DND-41 (cell line): ENCODE data around the gene TARP.

Experiments used
- ATAC-seq: fragments of 200-7000 bp; cut with Tn5 transposase; 3 replicates; pipeline ENCODE4 v1.9.1; 2021; ENCODE audit warnings: low read depth; ENCODE audit not compliant: insufficient read depth
- DNase-seq: peaks from one replicate; pipeline ENCODE4 v3.0.0-alpha.2; 2020
- H2AFZ ChIP-seq: 2 replicates; pipeline ENCODE4 v1.6.0; 2012; ENCODE audit warnings: low read depth, low read length
- H3K27ac ChIP-seq: 2 replicates; pipeline ENCODE4 v1.5.1; 2012; ENCODE audit warnings: low read length, inconsistent platforms
- H3K27me3 ChIP-seq: fragments of 200-600 bp; sonication (generic); 2 replicates; pipeline ENCODE4 v1.6.0; 2012; ENCODE audit warnings: low read length, mild to moderate bottlenecking, inconsistent platforms; ENCODE audit not compliant: insufficient read depth, poor library complexity
- H3K36me3 ChIP-seq: 2 replicates; pipeline ENCODE4 v1.5.1; 2012; ENCODE audit warnings: low read length, inconsistent platforms; ENCODE audit not compliant: insufficient read depth
- H3K4me1 ChIP-seq: 2 replicates; pipeline ENCODE4 v1.5.1; 2012; ENCODE audit warnings: mild to moderate bottlenecking, low read length; ENCODE audit not compliant: insufficient read depth
- H3K4me2 ChIP-seq: 2 replicates; pipeline ENCODE4 v1.6.0; 2012; ENCODE audit warnings: mild to moderate bottlenecking, moderate library complexity, low read length, inconsistent platforms; ENCODE audit not compliant: insufficient read depth
- H3K4me3 ChIP-seq, 2 experiments: fragments of 200-600 bp in 1 of 2; shearing (Covaris generic) in 1 of 2; 2 replicates each; pipeline ENCODE4 v1.5.1; 2012 to 2016; ENCODE audit warnings: inconsistent platforms in 2 of 2, low read length in 2 of 2, mild to moderate bottlenecking in 2 of 2, low read depth in 1 of 2, moderate library complexity in 1 of 2
- H3K79me2 ChIP-seq: 2 replicates; pipeline ENCODE4 v1.6.0; 2012; ENCODE audit warnings: low read length, inconsistent platforms; ENCODE audit not compliant: insufficient read depth
- H3K9ac ChIP-seq: 2 replicates; pipeline ENCODE4 v1.6.0; 2012; ENCODE audit warnings: low read depth, mild to moderate bottlenecking, inconsistent platforms, low read length, moderate library complexity
- H3K9me3 ChIP-seq: 2 replicates; pipeline ENCODE4 v1.5.1; 2012; ENCODE audit warnings: low read length, moderate library complexity, mild to moderate bottlenecking, inconsistent platforms; ENCODE audit not compliant: insufficient read depth, severe bottlenecking
- H4K20me1 ChIP-seq: 2 replicates; pipeline ENCODE4 v1.6.0; 2012; ENCODE audit warnings: low read length; ENCODE audit not compliant: insufficient read depth
- EZH2 ChIP-seq: IDR thresholded peaks from 3 replicates; pipeline ENCODE4 v1.6.1; 2012; ENCODE audit warnings: borderline replicate concordance, low read depth, mild to moderate bottlenecking, moderate library complexity, low read length, inconsistent platforms; ENCODE audit not compliant: severe bottlenecking
- TF ChIP-seq, protein P1 (sequence below): IDR thresholded peaks from 2 replicates; pipeline ENCODE4 v1.5.1; 2012; ENCODE audit warnings: borderline replicate concordance, low read length, moderate library complexity, mild to moderate bottlenecking; ENCODE audit not compliant: poor library complexity, severe bottlenecking; ENCODE audit errors: extremely low read depth

Gene TARP

DNA sequence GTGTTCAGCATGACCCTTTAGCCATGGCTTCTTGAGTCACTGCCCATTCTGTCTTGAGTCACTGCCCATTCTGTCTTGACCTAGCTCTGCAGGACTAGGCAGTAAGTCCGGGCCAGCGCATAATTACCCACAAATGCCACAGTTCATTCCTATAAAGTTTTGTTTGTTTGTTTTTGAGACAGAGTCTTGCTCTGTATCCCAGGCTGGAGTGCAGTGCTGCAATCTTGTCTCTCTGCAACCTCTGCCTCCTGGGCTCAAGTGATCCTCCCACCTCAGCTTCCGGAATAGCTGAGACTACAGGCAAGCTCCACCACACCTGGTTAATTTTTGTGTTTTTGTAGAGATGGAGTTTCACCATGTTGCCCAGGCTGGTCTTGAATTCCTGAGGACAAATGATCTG, 32.7 kb upstream of the TARP start:
- no peaks in the 10 kb centered on the region for H3K27me3 ChIP-seq
- H2AFZ ChIP-seq: no peak overlapping the region
- no peaks in the 10 kb centered on the region for H3K79me2 ChIP-seq
- no peak for TF ChIP-seq EZH2
- TF ChIP-seq, protein P1, sequence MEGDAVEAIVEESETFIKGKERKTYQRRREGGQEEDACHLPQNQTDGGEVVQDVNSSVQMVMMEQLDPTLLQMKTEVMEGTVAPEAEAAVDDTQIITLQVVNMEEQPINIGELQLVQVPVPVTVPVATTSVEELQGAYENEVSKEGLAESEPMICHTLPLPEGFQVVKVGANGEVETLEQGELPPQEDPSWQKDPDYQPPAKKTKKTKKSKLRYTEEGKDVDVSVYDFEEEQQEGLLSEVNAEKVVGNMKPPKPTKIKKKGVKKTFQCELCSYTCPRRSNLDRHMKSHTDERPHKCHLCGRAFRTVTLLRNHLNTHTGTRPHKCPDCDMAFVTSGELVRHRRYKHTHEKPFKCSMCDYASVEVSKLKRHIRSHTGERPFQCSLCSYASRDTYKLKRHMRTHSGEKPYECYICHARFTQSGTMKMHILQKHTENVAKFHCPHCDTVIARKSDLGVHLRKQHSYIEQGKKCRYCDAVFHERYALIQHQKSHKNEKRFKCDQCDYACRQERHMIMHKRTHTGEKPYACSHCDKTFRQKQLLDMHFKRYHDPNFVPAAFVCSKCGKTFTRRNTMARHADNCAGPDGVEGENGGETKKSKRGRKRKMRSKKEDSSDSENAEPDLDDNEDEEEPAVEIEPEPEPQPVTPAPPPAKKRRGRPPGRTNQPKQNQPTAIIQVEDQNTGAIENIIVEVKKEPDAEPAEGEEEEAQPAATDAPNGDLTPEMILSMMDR: no peak
- H4K20me1 ChIP-seq: no peaks in the 10 kb centered on the region
- H3K4me2 ChIP-seq: no peak overlapping the region
- no peak for DNase-seq
- no peaks in the 10 kb centered on the region for H3K36me3 ChIP-seq
- H3K9ac ChIP-seq: no peak overlapping the region
- no peak for ATAC-seq
- no peak overlapping the region for H3K4me3 ChIP-seq
- H3K4me1 ChIP-seq: no peaks in the 10 kb centered on the region
- H3K9me3 ChIP-seq: no peaks in the 10 kb centered on the region
- no peak overlapping the region for H3K27ac ChIP-seq

GRCh38 chr7:38303866-38304265, 30.4 kb upstream of the TARP start:
- H4K20me1 ChIP-seq: no peaks in the 10 kb centered on the region
- TF ChIP-seq, protein P1: no peak
- no peak for TF ChIP-seq EZH2
- H3K9me3 ChIP-seq: no peaks in the 10 kb centered on the region
- DNase-seq (no peak), ATAC-seq (no peak)
- H3K4me3 ChIP-seq: no peak overlapping the region
- H3K27ac ChIP-seq: no peak overlapping the region
- H3K79me2 ChIP-seq: no peaks in the 10 kb centered on the region
- H3K27me3 ChIP-seq: no peaks in the 10 kb centered on the region
- no peak overlapping the region for H2AFZ ChIP-seq
- no peak overlapping the region for H3K9ac ChIP-seq
- no peak overlapping the region for H3K4me2 ChIP-seq
- no peaks in the 10 kb centered on the region for H3K36me3 ChIP-seq
- no peaks in the 10 kb centered on the region for H3K4me1 ChIP-seq

- ATAC-seq (no peak), DNase-seq (no peak)
- H3K4me2 ChIP-seq: no peak overlapping the region
- H3K9ac ChIP-seq: no peak overlapping the region
- TF ChIP-seq EZH2: no peak
- TF ChIP-seq, protein P1: no peak
- H2AFZ ChIP-seq: no peak overlapping the region
- no peaks in the 10 kb centered on the region for H3K9me3 ChIP-seq
- H4K20me1 ChIP-seq: no peaks in the 10 kb centered on the region
- H3K36me3 ChIP-seq: no peaks in the 10 kb centered on the region
- H3K4me1 ChIP-seq: no peaks in the 10 kb centered on the region
- no peaks in the 10 kb centered on the region for H3K79me2 ChIP-seq
- no peaks in the 10 kb centered on the region for H3K27me3 ChIP-seq
- no peak overlapping the region for H3K27ac ChIP-seq
- H3K4me3 ChIP-seq: no peak overlapping the region
These were observed 26.7 kb upstream of the TARP start for GRCh38 chr7:38300175-38300574.
